ENCODE measurements around the gene ABCC1.

- TF ChIP-seq, protein P1, sequence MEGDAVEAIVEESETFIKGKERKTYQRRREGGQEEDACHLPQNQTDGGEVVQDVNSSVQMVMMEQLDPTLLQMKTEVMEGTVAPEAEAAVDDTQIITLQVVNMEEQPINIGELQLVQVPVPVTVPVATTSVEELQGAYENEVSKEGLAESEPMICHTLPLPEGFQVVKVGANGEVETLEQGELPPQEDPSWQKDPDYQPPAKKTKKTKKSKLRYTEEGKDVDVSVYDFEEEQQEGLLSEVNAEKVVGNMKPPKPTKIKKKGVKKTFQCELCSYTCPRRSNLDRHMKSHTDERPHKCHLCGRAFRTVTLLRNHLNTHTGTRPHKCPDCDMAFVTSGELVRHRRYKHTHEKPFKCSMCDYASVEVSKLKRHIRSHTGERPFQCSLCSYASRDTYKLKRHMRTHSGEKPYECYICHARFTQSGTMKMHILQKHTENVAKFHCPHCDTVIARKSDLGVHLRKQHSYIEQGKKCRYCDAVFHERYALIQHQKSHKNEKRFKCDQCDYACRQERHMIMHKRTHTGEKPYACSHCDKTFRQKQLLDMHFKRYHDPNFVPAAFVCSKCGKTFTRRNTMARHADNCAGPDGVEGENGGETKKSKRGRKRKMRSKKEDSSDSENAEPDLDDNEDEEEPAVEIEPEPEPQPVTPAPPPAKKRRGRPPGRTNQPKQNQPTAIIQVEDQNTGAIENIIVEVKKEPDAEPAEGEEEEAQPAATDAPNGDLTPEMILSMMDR (tag by site-specific recombination; IDR thresholded peaks at IDR 0.05): no peak
- TF ChIP-seq ZNF274 (IDR thresholded peaks at IDR 0.05; ENCODE audit: low read length) (no peak), ZNF274 (tag by site-specific recombination; IDR thresholded peaks at IDR 0.05; ENCODE audit: borderline replicate concordance) (no peak), YY1 (tag by site-specific recombination; IDR thresholded peaks at IDR 0.05) (no peak), ZNF121 (tag by site-specific recombination; IDR thresholded peaks at IDR 0.05) (no peak), ZNF335 (tag by site-specific recombination; conservative IDR thresholded peaks at IDR 0.05) (no peak), ZNF214 (tag by site-specific recombination; IDR thresholded peaks at IDR 0.05; ENCODE audit: borderline replicate concordance) (no peak), ZNF133 (tag by site-specific recombination; IDR thresholded peaks at IDR 0.05) (no peak), ZNF423 (tag by site-specific recombination; IDR thresholded peaks at IDR 0.05) (no peak), SP2 (tag by site-specific recombination; IDR thresholded peaks at IDR 0.05) (no peak)
- TF ChIP-seq, protein P2, sequence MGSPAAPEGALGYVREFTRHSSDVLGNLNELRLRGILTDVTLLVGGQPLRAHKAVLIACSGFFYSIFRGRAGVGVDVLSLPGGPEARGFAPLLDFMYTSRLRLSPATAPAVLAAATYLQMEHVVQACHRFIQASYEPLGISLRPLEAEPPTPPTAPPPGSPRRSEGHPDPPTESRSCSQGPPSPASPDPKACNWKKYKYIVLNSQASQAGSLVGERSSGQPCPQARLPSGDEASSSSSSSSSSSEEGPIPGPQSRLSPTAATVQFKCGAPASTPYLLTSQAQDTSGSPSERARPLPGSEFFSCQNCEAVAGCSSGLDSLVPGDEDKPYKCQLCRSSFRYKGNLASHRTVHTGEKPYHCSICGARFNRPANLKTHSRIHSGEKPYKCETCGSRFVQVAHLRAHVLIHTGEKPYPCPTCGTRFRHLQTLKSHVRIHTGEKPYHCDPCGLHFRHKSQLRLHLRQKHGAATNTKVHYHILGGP (tag by site-specific recombination; IDR thresholded peaks at IDR 0.05): no peak
Measured at GRCh38 chr16:16131659-16132058, 182.2 kb downstream of the ABCC1 start.
